ENCODE data around the gene DDIT3. TPM values are rescaled to one million over a fixed set of nuclear protein-coding genes. Genes with fewer than 3 reads are reported as not detected.

DDIT3 gene
- total RNA-seq, 1 experiment from 2014 or later, result 3.4 TPM

- TF ChIP-seq STAT6 (CRISPR knock-in tag; conservative IDR thresholded peaks at IDR 0.05; ENCODE audit: low read depth) (no peak), ETV6 (CRISPR knock-in tag; IDR thresholded peaks at IDR 0.05) (no peak), IRF2 (CRISPR knock-in tag; IDR thresholded peaks at IDR 0.05; ENCODE audit: borderline replicate concordance, low read depth) (no peak), PREB (CRISPR knock-in tag; IDR thresholded peaks at IDR 0.05; ENCODE audit: borderline replicate concordance) (no peak), JAZF1 (CRISPR knock-in tag; IDR thresholded peaks at IDR 0.05) (no peak), SMAD4 (CRISPR knock-in tag; IDR thresholded peaks at IDR 0.05) (no peak), ATF3 (CRISPR knock-in tag; conservative IDR thresholded peaks at IDR 0.05) (no peak)
Measured at GRCh38 chr12:57474430-57474829, 45.9 kb downstream of the DDIT3 start (continued).

- no peak for DNase-seq (ENCODE audit: low spot score)
- no peaks in the 10 kb centered on the region for H3K9me3 Mint-ChIP-seq
- no peak for ATAC-seq
- ChIA-PET POLR2A (no interaction called here), CTCF (interaction anchor here (2.1 to 5.0 kb wide), 5 partner anchors 11 to 231 kb away, joined by 7 to 88 read pairs (median 20); partner anchors contain the start of genes GLI1 and INHBE)
- no peak overlapping the region for H3K27ac Mint-ChIP-seq
- H3K36me3 Mint-ChIP-seq, result no peaks in the 10 kb centered on the region
- no peak for TF ChIP-seq JAZF1 (CRISPR knock-in tag; IDR thresholded peaks at IDR 0.05)
- no peak for TF ChIP-seq TP53 (CRISPR knock-in tag; IDR thresholded peaks at IDR 0.05)
- no peak for TF ChIP-seq ZNF396 (CRISPR knock-in tag; IDR thresholded peaks at IDR 0.05; ENCODE audit: borderline replicate concordance)
- TF ChIP-seq AFF4 (CRISPR knock-in tag; IDR thresholded peaks at IDR 0.05; ENCODE audit: borderline replicate concordance), result no peak
- TF ChIP-seq EMX1 (CRISPR knock-in tag; IDR thresholded peaks at IDR 0.05), result no peak
- no peak for TF ChIP-seq ZNF671 (CRISPR knock-in tag; IDR thresholded peaks at IDR 0.05)
- no peak for TF ChIP-seq E2F5 (CRISPR knock-in tag; IDR thresholded peaks at IDR 0.05)
- no peak for TF ChIP-seq ATF6 (CRISPR knock-in tag; IDR thresholded peaks at IDR 0.05)
- TF ChIP-seq ZNF232 (CRISPR knock-in tag; IDR thresholded peaks at IDR 0.05), result no peak
- no peak for TF ChIP-seq ZBTB21 (CRISPR knock-in tag; IDR thresholded peaks at IDR 0.05; ENCODE audit: borderline replicate concordance)
- no peak for TF ChIP-seq ELF4 (CRISPR knock-in tag; IDR thresholded peaks at IDR 0.05; ENCODE audit: low read depth)
- no peak for TF ChIP-seq OVOL2 (CRISPR knock-in tag; IDR thresholded peaks at IDR 0.05; ENCODE audit: borderline replicate concordance)
- TF ChIP-seq ETV6 (CRISPR knock-in tag; IDR thresholded peaks at IDR 0.05), result no peak
- H3K4me3 Mint-ChIP-seq, result no peak overlapping the region
- H3K27me3 Mint-ChIP-seq (ENCODE audit: low read depth), result peaks cover 80% of the 10 kb centered on the region
- H3K4me1 Mint-ChIP-seq, result peaks cover 31% of the 10 kb centered on the region
Measured at GRCh38 chr12:57473886-57474285, 46.4 kb downstream of the DDIT3 start.

Data from WTC11 (cell line).